Activated CD4-positive, alpha-beta T cell treated with anti-CD3 and anti-CD28 coated beads for 1 hour (primary cell): ENCODE data around the gene GALNT15.

ENCODE experiments used
- DNase-seq: peaks from one replicate; pipeline ENCODE4 v3.0.0-alpha.2; 2020

Gene GALNT15

DNA sequence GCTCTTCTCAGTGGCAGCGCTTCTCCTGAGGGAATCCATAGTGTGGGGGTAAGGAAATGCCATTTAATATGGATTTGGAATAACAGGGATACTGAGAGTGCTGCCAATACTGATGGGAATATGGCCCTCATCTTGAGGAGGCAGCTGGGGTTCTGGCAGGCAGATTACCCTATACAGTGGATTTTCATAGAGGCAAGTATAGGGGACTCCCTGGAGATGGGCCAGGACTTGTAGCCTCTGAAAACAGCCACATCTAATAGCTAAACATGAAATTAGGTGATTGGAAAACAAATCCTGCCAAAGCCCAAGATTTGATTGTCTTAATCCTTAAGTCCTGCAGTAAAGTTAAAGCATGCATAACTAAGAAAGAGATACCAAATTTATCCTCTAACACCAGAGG lies 59.3 kb downstream of the GALNT15 start:
- no peak for DNase-seq

DNA sequence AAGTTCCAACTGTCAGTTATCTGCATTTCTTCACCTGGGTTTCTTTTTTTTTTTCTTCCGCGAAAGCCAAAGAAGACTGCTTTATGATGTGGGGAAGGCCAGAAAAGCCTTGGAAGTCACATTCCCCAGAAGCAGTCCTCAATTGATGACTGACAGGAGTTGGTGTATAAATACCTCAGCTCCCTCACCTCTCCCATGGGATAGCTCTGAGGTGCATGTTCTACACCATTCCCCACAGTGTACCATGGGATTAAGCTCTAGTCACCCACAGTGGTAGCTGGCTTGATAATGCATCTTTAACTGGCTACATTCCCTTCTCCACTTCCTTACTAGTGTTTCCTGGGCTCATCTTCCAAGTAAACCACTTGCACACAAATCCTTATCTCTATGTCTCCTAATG lies 59.8 kb downstream of the GALNT15 start:
- DNase-seq = no peak

DNA sequence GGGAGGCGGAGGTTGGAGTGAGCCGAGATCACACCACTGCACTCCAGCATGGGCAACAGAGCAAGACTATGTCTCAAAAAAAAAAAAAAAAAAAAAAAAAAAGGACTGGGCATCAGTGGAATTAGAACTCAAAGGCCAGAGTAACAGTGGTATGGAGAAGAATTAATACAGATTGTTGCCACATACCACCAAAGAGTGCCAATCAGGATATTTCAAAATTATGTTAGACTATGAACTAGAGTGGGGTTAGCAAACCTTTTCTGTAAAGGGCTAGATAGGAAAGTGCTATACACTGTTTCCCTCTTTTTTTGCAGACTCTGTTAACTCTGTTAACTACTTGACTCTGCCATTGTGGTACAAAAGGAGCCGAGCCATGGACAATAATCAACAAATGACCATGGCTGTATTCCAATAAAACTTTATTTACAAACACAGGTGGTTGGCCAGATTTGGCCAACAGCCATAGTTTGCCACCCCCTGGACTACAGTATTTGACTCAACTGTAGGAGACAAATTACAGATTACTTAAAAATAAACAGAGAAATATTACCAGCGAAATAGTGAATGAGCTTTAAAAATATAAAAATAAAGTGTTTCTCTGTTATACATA lies 61.7 kb downstream of the GALNT15 start:
- no peak for DNase-seq

- no peak for DNase-seq
These were observed 62.4 kb downstream of the GALNT15 start for GRCh38 chr3:16236856-16237393.

- no peak for DNase-seq
These were observed 64.7 kb downstream of the GALNT15 start for GRCh38 chr3:16239086-16239770.

GRCh38 chr3:16239780-16240179 lies 65.3 kb downstream of the GALNT15 start:
- no peak for DNase-seq

GRCh38 chr3:16240229-16241023 lies 65.9 kb downstream of the GALNT15 start:
- DNase-seq = no peak

- DNase-seq = no peak
These were observed 66.7 kb downstream of the GALNT15 start for GRCh38 chr3:16241225-16241624.

DNA sequence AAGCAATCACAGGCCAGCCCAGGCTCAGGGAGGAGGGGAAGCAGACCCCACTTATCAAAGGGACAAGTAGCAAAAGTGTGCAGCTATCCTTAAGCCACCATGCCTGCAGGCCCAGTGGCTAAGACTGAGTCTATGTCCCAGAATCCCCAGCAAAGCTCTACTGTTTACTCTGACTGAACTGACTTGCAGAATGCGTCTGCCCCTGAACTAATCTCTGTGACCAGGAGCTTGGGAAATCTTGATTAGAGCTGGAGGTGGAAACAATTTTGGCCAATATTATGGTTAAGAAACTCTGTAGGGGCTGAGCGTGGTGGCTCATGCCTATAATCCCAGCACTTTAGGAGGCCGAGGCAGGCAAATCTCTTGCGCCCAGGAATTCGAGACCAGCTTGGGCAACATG lies 67.7 kb downstream of the GALNT15 start:
- no peak for DNase-seq

DNA sequence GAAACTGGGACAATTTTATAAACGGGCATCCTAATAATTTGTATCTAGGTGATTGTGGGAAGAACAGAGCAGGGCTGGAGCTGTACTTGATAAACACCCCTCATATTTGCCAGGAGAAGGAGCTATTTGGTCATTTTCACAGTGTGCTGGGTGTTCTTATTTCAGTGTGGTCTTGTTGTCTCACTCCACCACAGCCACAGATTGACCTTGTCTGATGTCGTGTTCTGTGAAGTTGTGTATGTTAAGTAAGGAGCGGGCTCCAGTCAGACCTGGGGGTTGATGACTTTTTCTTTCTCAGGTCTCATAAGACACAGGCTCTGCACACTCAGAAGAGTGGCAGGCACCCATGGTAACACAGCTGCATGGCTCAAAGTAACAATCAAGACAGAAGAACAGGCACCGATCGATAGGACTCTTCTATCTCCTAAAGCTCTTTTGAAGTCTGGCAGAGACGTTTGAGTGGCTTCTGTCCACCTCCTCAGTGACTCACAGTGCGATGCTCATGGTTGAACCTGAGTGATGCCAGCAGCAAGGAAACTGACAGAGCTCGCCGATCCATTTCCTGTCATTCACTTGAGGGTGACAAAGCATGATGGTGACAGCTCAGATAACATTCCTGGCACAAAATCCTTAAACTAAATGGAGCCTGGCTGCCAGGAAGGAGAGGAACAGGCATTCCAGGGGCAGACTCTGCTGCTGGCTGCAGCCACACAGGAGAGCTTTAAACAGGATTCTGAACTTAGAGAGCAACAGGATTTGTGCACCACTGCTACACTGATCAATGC lies 69.4 kb downstream of the GALNT15 start:
- no peak for DNase-seq

GRCh38 chr3:16245609-16246008 lies 71.1 kb downstream of the GALNT15 start:
- no peak for DNase-seq

GRCh38 chr3:16247282-16248061 lies 73.0 kb downstream of the GALNT15 start:
- peak; percentile 58 for DNase-seq

DNA sequence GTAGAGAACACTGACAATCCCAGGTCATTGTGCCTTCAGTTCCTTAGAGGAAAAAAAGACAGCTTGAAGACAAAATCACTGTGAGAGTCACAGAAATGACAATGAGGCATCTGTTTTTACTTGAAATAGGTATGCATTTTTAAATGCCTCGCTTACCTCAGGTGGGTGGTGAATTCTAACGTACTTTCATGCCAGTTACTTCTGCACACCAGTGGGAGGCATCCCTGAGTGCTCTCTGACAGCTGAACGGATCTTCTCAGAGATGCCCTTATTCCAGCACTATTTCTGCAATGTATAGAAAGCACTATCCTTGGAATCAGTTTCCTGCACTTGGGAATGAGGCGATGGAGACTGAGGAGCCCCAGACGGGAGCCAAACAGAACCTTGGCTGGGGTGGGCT lies 74.1 kb downstream of the GALNT15 start:
- no peak for DNase-seq

GRCh38 chr3:16249336-16249735 lies 74.9 kb downstream of the GALNT15 start:
- DNase-seq = no peak

DNA sequence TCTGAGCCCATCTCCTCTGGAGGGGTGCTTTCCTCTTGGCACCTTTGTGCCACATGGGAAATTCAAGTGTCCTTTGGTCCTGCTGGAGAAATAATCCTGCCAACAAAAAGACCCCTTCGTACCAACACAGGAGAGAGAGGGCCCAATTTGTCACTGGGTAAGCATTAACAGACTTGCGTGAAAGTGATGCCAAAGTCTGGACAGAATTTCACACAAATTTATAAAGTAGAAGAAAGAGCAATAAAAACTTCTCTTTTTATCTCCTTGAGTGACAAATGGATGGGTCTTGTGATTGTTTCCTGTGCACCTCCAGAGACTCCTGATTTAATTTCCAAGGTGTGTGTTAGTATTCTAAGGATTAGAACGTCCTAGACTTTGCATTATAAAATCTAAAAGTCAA lies 75.4 kb downstream of the GALNT15 start:
- no peak for DNase-seq

DNA sequence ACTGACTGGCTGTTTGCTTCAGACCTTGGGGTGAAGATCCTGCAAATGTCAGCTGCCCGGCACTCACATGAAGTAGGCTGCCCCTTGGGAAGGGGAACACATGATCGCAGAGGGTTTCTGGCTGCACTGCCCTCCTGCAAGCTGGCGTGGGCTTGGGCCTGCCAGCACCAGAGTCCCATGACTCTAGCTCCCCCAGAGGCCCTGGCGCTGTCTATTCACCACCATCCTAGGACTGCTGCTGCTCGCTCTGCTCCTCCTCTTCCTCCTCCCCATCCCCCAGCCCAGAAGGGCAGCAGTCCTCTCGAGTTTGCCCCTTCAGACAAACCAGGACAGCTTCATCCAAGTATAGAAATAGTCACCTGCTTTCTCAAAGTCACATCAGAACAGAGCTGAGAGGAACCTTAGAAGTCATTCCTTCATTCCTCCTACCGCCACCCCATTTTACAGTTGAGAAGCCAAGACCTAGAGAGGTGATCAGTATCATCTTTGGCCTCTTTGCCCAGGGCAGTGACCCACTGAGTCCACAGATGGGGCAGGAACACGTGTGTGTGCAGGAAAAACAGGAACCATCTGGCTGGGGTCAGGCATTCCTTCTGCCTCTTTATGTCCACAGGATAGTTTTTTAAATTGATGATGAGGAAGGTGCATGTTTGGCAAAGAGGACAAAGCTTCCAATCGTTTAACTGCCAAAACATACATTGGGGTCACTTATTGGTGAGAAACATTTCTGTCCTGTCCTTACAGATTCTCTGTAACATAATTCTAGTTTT lies 77.0 kb downstream of the GALNT15 start:
- no peak for DNase-seq

DNA sequence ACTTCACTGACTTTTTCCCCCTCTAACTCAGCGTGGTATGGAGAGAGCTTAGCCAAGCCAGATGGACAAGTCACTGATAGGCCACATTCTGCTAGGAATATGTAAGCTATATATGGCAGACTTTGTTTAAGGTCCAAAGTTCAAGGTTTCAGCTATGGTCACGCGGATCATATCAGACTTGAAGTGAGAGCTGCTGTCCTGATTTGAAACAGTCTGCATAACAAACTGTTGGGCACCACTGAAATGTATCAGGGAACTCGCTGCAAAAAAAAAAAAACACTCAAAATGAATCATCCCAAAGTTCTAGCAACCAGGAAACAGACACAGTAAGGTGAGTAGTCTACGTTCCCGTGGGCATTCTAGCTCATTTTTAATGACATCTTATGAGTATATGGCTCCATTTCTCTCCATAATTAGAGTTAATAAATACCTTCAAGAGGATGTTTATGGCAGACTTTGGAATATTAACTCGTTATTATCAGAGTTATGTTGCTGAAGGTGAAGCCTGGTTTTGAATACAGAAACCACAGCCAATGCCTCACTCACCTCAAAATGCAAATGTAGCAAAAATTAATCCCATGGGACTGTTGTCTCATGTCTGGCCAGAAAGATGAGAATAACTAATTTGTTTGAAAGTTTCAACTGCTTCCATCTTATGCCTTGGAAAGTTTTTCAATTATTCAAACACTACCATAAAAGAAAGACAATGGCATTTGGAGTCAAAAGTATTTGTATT lies 77.9 kb downstream of the GALNT15 start:
- no peak for DNase-seq

- no peak for DNase-seq
These were observed 78.5 kb downstream of the GALNT15 start for GRCh38 chr3:16252988-16253387.

GRCh38 chr3:16253601-16254000 lies 79.1 kb downstream of the GALNT15 start:
- no peak for DNase-seq

DNA sequence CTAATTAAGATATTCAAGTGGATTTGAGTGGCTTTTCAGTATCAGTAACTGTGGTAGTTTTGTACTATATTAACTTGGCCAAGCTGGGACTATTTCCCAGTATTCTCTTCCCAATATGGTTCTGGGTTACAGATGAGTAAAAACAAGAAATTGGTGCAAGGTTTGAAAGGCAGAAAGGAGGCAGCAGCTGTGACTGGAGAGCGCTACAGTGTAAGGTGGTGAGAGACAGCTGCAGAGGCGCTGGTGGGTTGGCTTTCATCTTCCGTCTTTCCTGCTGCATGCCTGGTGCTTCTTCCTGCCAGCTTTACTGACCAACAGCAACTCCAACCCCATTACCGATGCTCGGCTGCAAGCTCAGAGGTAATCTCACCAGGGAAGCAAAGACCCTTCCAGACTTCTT lies 80.4 kb downstream of the GALNT15 start:
- DNase-seq = no peak

- no peak for DNase-seq
These were observed 80.8 kb downstream of the GALNT15 start for GRCh38 chr3:16255326-16255725.
